ENCODE measurements around the gene HRH3. TPM values are rescaled to one million over a fixed set of nuclear protein-coding genes. Genes with fewer than 3 reads are reported as not detected.

HRH3 gene
- total and polyA plus RNA-seq, 9 donors = not detected

- Histone ChIP-seq H3K27me3 (no peaks in the 10 kb centered on the region), H3K9me3 (no peaks in the 10 kb centered on the region), H3K4me1 (ENCODE audit: insufficient read depth) (no peaks in the 10 kb centered on the region), H3K4me3 (no peak overlapping the region), H3K27ac (no peak overlapping the region), H3K36me3 (no peaks in the 10 kb centered on the region)
- DNase-seq = no peak
- WGBS, 3 donors = 31 to 44% (median 34%) methylated on average over 36 to 37 of the region's 37 CpGs
- intact Hi-C loops (cut with DNase I) = no loop called here
- no peak for TF ChIP-seq EP300 (IDR thresholded peaks at IDR 0.05)
- no peak for TF ChIP-seq POLR2A (IDR thresholded peaks at IDR 0.05)
- no peak for TF ChIP-seq CTCF (IDR thresholded peaks at IDR 0.05)
These were observed 8.2 kb upstream of the HRH3 start for GRCh38 chr20:62227977-62228958.

GRCh38 chr20:62227591-62227976, 7.5 kb upstream of the HRH3 start:
- no peak for DNase-seq
- TF ChIP-seq EP300 (IDR thresholded peaks at IDR 0.05) (no peak), CTCF (IDR thresholded peaks at IDR 0.05) (no peak), POLR2A (IDR thresholded peaks at IDR 0.05) (no peak)
- Histone ChIP-seq H3K36me3 (no peaks in the 10 kb centered on the region), H3K4me1 (ENCODE audit: insufficient read depth) (no peaks in the 10 kb centered on the region), H3K27ac (no peak overlapping the region), H3K4me3 (no peak overlapping the region), H3K27me3 (no peaks in the 10 kb centered on the region), H3K9me3 (no peaks in the 10 kb centered on the region)
- intact Hi-C loops (cut with DNase I) = no loop called here
- WGBS, 3 donors = 37 to 46% (median 42%) methylated on average over 6 to 10 of the region's 10 CpGs

GRCh38 chr20:62226707-62227590, 6.9 kb upstream of the HRH3 start:
- Histone ChIP-seq H3K27me3 (no peaks in the 10 kb centered on the region), H3K27ac (no peak overlapping the region), H3K4me3 (no peak overlapping the region), H3K4me1 (ENCODE audit: insufficient read depth) (no peaks in the 10 kb centered on the region), H3K9me3 (no peaks in the 10 kb centered on the region), H3K36me3 (no peaks in the 10 kb centered on the region)
- TF ChIP-seq EP300 (IDR thresholded peaks at IDR 0.05) = no peak
- no peak for TF ChIP-seq POLR2A (IDR thresholded peaks at IDR 0.05)
- TF ChIP-seq CTCF (IDR thresholded peaks at IDR 0.05) = no peak
- no peak for DNase-seq
- WGBS, 3 donors = 52 to 61% (median 58%) methylated on average over 22 to 24 of the region's 24 CpGs
- intact Hi-C loops (cut with DNase I) = no loop called here

- intact Hi-C loops (cut with DNase I) = no loop called here
- no peaks in the 10 kb centered on the region for H3K27me3 ChIP-seq
- 67 to 76% (median 71%) methylated on average over 17 of the region's 17 CpGs for WGBS, 3 donors
These were observed 6.0 kb upstream of the HRH3 start for GRCh38 chr20:62225820-62226635.

More at GRCh38 chr20:62225820-62226635, 6.0 kb upstream of the HRH3 start:
- Histone ChIP-seq H3K4me3 (no peak overlapping the region), H3K36me3 (no peaks in the 10 kb centered on the region), H3K27ac (no peak overlapping the region), H3K4me1 (ENCODE audit: insufficient read depth) (peaks cover 2% of the 10 kb centered on the region), H3K9me3 (no peaks in the 10 kb centered on the region)
- TF ChIP-seq CTCF (IDR thresholded peaks at IDR 0.05) = no peak
- TF ChIP-seq POLR2A (IDR thresholded peaks at IDR 0.05) = no peak
- no peak for TF ChIP-seq EP300 (IDR thresholded peaks at IDR 0.05)
- DNase-seq = no peak

Data from ovary (tissue), 9 donors.